CD4-positive, alpha-beta memory T cell (primary cell): ENCODE data around the gene PRDM2. TPM values are rescaled to one million over a fixed set of nuclear protein-coding genes. Genes with fewer than 3 reads are reported as not detected.

Experiments used
- CTCF ChIA-PET: fragments of 350-600 bp; sonication (Branson Sonifier 250); formaldehyde crosslinking; loops from one replicate; lab custom pipeline; 2021; ENCODE audit warnings: inconsistent platforms; ENCODE audit not compliant: partially characterized antibody; lab: Charles Lee
- POLR2A ChIA-PET: fragments of 350-600 bp; sonication (Branson Sonifier 250); formaldehyde crosslinking; loops from one replicate; lab custom pipeline; 2021; ENCODE audit not compliant: partially characterized antibody; lab: Charles Lee
- DNase-seq, 5 donors: peaks; one replicate each; pipeline versions ENCODE4 v3.0.0 to v3.0.0-alpha.2; 2020 to 2022; ENCODE audit warnings: mixed read lengths in 1 of 5
- H3K27ac ChIP-seq: one replicate; pipeline ENCODE4 v1.7.0; 2013; ENCODE audit warnings: low read depth, low read length
- H3K27me3 ChIP-seq: 2 replicates; pipeline ENCODE4 v1.7.0; 2013; ENCODE audit warnings: mild to moderate bottlenecking, low read length, moderate library complexity; ENCODE audit not compliant: insufficient read depth
- H3K36me3 ChIP-seq: 2 replicates; pipeline ENCODE4 v1.7.0; 2013; ENCODE audit warnings: mild to moderate bottlenecking, low read length, moderate library complexity; ENCODE audit not compliant: insufficient read depth
- H3K4me1 ChIP-seq: 2 replicates; pipeline ENCODE4 v1.7.0; 2013; ENCODE audit warnings: mild to moderate bottlenecking, low read length, moderate library complexity; ENCODE audit not compliant: insufficient read depth
- H3K4me3 ChIP-seq, 2 donors: one replicate each; pipeline ENCODE4 v1.7.0; 2013; ENCODE audit warnings: low read length in 2 of 2, mild to moderate bottlenecking in 1 of 2
- H3K9me3 ChIP-seq, 2 donors: one replicate each; pipeline ENCODE4 v1.7.0; 2013; ENCODE audit warnings: low read length in 2 of 2, control low read depth in 1 of 2; ENCODE audit not compliant: control insufficient read depth in 1 of 2
- H3K27ac Mint-ChIP-seq, 7 donors: one replicate each; pipeline ENCODE4 v1.8.0; 2020 to 2021; ENCODE audit warnings: mixed read lengths in 7 of 7, mild to moderate bottlenecking in 6 of 7, inconsistent platforms in 3 of 7, moderate library complexity in 3 of 7
- H3K27me3 Mint-ChIP-seq, 2 donors: one replicate each; pipeline ENCODE4 v1.8.0; 2020 to 2021; ENCODE audit warnings: mixed read lengths in 2 of 2
- H3K36me3 Mint-ChIP-seq, 2 donors: one replicate each; pipeline ENCODE4 v1.8.0; 2020 to 2021; ENCODE audit warnings: mixed read lengths in 2 of 2, inconsistent platforms in 1 of 2, mild to moderate bottlenecking in 1 of 2
- H3K4me1 Mint-ChIP-seq, 4 donors: one replicate each; pipeline ENCODE4 v1.8.0; 2020 to 2021; ENCODE audit warnings: mixed read lengths in 4 of 4, mild to moderate bottlenecking in 1 of 4
- H3K4me3 Mint-ChIP-seq, 8 donors: one replicate each; pipeline ENCODE4 v1.8.0; 2020 to 2021; ENCODE audit warnings: mixed read lengths in 8 of 8, mild to moderate bottlenecking in 7 of 8, moderate library complexity in 6 of 8, inconsistent platforms in 3 of 8
- H3K9me3 Mint-ChIP-seq, 8 donors: one replicate each; pipeline ENCODE4 v1.8.0; 2020 to 2021; ENCODE audit warnings: mixed read lengths in 8 of 8, mild to moderate bottlenecking in 5 of 8, inconsistent platforms in 3 of 8, moderate library complexity in 1 of 8
- intact Hi-C: fragments of 100-400 bp; cut with micrococcal nuclease; formaldehyde crosslinking; loops from one replicate; pipeline ENCODE4 v1.15.1; 2023
- polyA plus RNA-seq, 2 donors: library from polyadenylated mRNA; unstranded; fragments of 300-500 nt; fragmentation: Illumina TruSeq; gene quantifications; one replicate each; pipeline ENCODE4 v1.2.3, GENCODE V29; 2021
- total RNA-seq, 2 experiments: library from RNA; stranded (reverse); gene quantifications; one replicate each; pipeline ENCODE4 v1.2.3, GENCODE V29; 2021

The PRDM2 gene
- total and polyA plus RNA-seq, 4 experiments from 2014 or later, result 6.7 to 118 (median 68.3) TPM

GRCh38 chr1:13793088-13793730, 93.2 kb downstream of the PRDM2 start:
- Mint-ChIP-seq H3K4me1 (peaks cover 26 to 82% (median 57%) of the 10 kb centered on the region in 4 donors), H3K36me3 (peaks cover 31 to 82% of the 10 kb centered on the region in 2 donors), H3K4me3 (no peak overlapping the region), H3K27ac (peak overlapping the region in 2 of 7 donors; percentile 47 to 52), H3K9me3 (no peaks in the 10 kb centered on the region), H3K27me3 (no peaks in the 10 kb centered on the region)
- H3K4me3 ChIP-seq, result no peak overlapping the region
- POLR2A ChIA-PET, result interaction anchor here (1.0 kb wide), 1 partner anchor 60 kb away, joined by 3 read pairs; no protein-coding TSS in a partner anchor
- peaks cover 20% of the 10 kb centered on the region for H3K4me1 ChIP-seq
- no peaks in the 10 kb centered on the region for H3K9me3 ChIP-seq
- CTCF ChIA-PET, result interaction anchor here (0.8 to 1.2 kb wide), 2 partner anchors 18 to 68 kb away, joined by 3 to 4 read pairs; no protein-coding TSS in a partner anchor
- intact Hi-C loops, result no loop called here
- no peak overlapping the region for H3K27ac ChIP-seq
- H3K36me3 ChIP-seq, result peaks cover 2% of the 10 kb centered on the region
- H3K27me3 ChIP-seq, result no peaks in the 10 kb centered on the region
- no peak for DNase-seq

- Mint-ChIP-seq H3K9me3 (no peaks in the 10 kb centered on the region), H3K27ac (peak overlapping the region; percentile 19 to 80 (median 62)), H3K4me3 (no peak overlapping the region), H3K36me3 (peaks cover 21 to 76% of the 10 kb centered on the region in 2 donors), H3K27me3 (no peaks in the 10 kb centered on the region), H3K4me1 (peaks cover 21 to 79% (median 49%) of the 10 kb centered on the region in 4 donors)
- Histone ChIP-seq H3K4me3 (no peak overlapping the region), H3K27ac (no peak overlapping the region), H3K9me3 (no peaks in the 10 kb centered on the region), H3K36me3 (no peaks in the 10 kb centered on the region), H3K4me1 (peaks cover 19% of the 10 kb centered on the region), H3K27me3 (no peaks in the 10 kb centered on the region)
- ChIA-PET POLR2A (no interaction called here), CTCF (interaction anchor here (0.8 to 1.2 kb wide), 2 partner anchors 17 to 69 kb away, joined by 3 to 4 read pairs; no protein-coding TSS in a partner anchor)
- no peak for DNase-seq
- intact Hi-C loops, result no loop called here
These were observed 94.5 kb downstream of the PRDM2 start for GRCh38 chr1:13794231-13795187.

DNA sequence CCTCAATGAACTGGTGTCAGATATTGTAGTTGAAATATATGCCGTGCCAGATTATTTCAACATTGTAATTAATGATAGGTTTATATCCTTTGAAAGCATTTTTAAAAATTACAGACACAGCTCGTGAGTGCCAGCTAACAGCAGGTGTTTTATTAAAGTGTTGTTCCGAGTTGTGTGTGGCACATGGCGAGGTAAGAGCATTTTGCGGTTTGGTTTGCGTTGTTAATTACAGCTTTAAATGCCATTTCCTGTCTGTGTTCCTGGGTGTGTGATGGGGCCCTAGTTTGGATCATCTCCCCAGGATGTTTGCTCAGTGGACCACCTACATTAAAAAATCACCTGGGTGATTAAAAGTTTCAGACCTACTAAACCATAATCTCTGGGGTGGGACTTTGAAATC, 97.4 kb downstream of the PRDM2 start:
- Mint-ChIP-seq H3K36me3 (peaks cover 14 to 57% of the 10 kb centered on the region in 2 donors), H3K27ac (peak overlapping the region in 2 of 7 donors; percentile 56 to 62), H3K9me3 (no peaks in the 10 kb centered on the region), H3K4me3 (peak overlapping the region in 1 of 8 donors; percentile 28), H3K4me1 (peaks cover 22 to 65% (median 44%) of the 10 kb centered on the region in 4 donors), H3K27me3 (no peaks in the 10 kb centered on the region)
- H3K27me3 ChIP-seq, result no peaks in the 10 kb centered on the region
- H3K9me3 ChIP-seq, result no peaks in the 10 kb centered on the region
- intact Hi-C loops, result no loop called here
- POLR2A ChIA-PET, result interaction anchor here (1.2 to 1.5 kb wide), 2 partner anchors 49 to 72 kb away, joined by 4 to 6 read pairs; no protein-coding TSS in a partner anchor
- no peak overlapping the region for H3K27ac ChIP-seq
- no peak overlapping the region for H3K4me3 ChIP-seq
- H3K36me3 ChIP-seq, result no peaks in the 10 kb centered on the region
- H3K4me1 ChIP-seq, result peaks cover 9% of the 10 kb centered on the region
- DNase-seq, result peak in 1 of 5 donors; percentile 10
- CTCF ChIA-PET, result interaction anchor here (1.0 to 1.2 kb wide), 2 partner anchors 13 to 67 kb away, joined by 3 read pairs; no protein-coding TSS in a partner anchor

- Histone ChIP-seq H3K4me3 (no peak overlapping the region), H3K27ac (no peak overlapping the region), H3K36me3 (no peaks in the 10 kb centered on the region), H3K27me3 (no peaks in the 10 kb centered on the region), H3K4me1 (peaks cover 9% of the 10 kb centered on the region), H3K9me3 (no peaks in the 10 kb centered on the region)
- Mint-ChIP-seq H3K9me3 (no peaks in the 10 kb centered on the region), H3K27ac (peak overlapping the region in 2 of 7 donors; percentile 9 to 25), H3K4me1 (peaks cover 17 to 61% (median 40%) of the 10 kb centered on the region in 4 donors), H3K36me3 (peaks cover 8 to 55% of the 10 kb centered on the region in 2 donors), H3K4me3 (no peak overlapping the region), H3K27me3 (no peaks in the 10 kb centered on the region)
- CTCF ChIA-PET, result interaction anchor here (0.7 to 1.0 kb wide), 2 partner anchors 12 to 16 kb away, joined by 3 read pairs; no protein-coding TSS in a partner anchor
- POLR2A ChIA-PET, result interaction anchor here (1.2 kb wide), 1 partner anchor 72 kb away, joined by 4 read pairs; no protein-coding TSS in a partner anchor
- intact Hi-C loops, result no loop called here
- DNase-seq, result no peak
These were observed 98.1 kb downstream of the PRDM2 start for GRCh38 chr1:13798120-13798519.

GRCh38 chr1:13799502-13800283, 99.7 kb downstream of the PRDM2 start:
- intact Hi-C loops, result no loop called here
- ChIA-PET CTCF (interaction anchor here (0.8 kb wide), 1 partner anchor 60 kb away, joined by 3 read pairs; no protein-coding TSS in a partner anchor), POLR2A (no interaction called here)
- no peak for DNase-seq
- H3K27me3 ChIP-seq, result no peaks in the 10 kb centered on the region
- Mint-ChIP-seq H3K9me3 (no peaks in the 10 kb centered on the region), H3K4me1 (peaks cover 9 to 55% (median 31%) of the 10 kb centered on the region in 4 donors), H3K4me3 (no peak overlapping the region), H3K27me3 (no peaks in the 10 kb centered on the region), H3K36me3 (peaks cover 4 to 39% of the 10 kb centered on the region in 2 donors), H3K27ac (peak overlapping the region in 1 of 7 donors; percentile 81)
- no peaks in the 10 kb centered on the region for H3K9me3 ChIP-seq
- H3K36me3 ChIP-seq, result no peaks in the 10 kb centered on the region
- peaks cover 9% of the 10 kb centered on the region for H3K4me1 ChIP-seq
- H3K4me3 ChIP-seq, result no peak overlapping the region
- no peak overlapping the region for H3K27ac ChIP-seq

- Mint-ChIP-seq H3K9me3 (no peaks in the 10 kb centered on the region), H3K4me1 (peaks cover 10 to 43% (median 25%) of the 10 kb centered on the region in 4 donors), H3K27ac (no peak overlapping the region), H3K27me3 (no peaks in the 10 kb centered on the region), H3K36me3 (peaks cover 0 to 29% of the 10 kb centered on the region in 2 donors), H3K4me3 (no peak overlapping the region)
- H3K4me3 ChIP-seq, result no peak overlapping the region
- ChIA-PET CTCF (no interaction called here), POLR2A (no interaction called here)
- no peaks in the 10 kb centered on the region for H3K36me3 ChIP-seq
- H3K27me3 ChIP-seq, result no peaks in the 10 kb centered on the region
- no peak for DNase-seq
- intact Hi-C loops, result no loop called here
- no peak overlapping the region for H3K27ac ChIP-seq
- H3K9me3 ChIP-seq, result no peaks in the 10 kb centered on the region
- H3K4me1 ChIP-seq, result peaks cover 4% of the 10 kb centered on the region
These were observed 101.2 kb downstream of the PRDM2 start for GRCh38 chr1:13801232-13801631.
